DMS 273 (cell line): Measurements from ENCODE around the gene APOA1.
"Not testable (repeated sequence)": the region's sequence is repeated elsewhere in the genome, so short reads cannot be mapped to it uniquely, and the experiment has no call there.

Experiments
- DNase-seq: peaks from one replicate; lab custom pipeline; 2025; ENCODE audit not compliant: unreplicated experiment; lab: John Stamatoyannopoulos, UW

Gene APOA1

GRCh38 chr11:116835042-116835772, 2.2 kb downstream of the APOA1 start:
- no peak for DNase-seq

- not testable (repeated sequence) for DNase-seq
Observed at GRCh38 chr11:116834535-116835041, 2.8 kb downstream of the APOA1 start.

- no peak for DNase-seq
Observed at GRCh38 chr11:116833816-116834534, 3.4 kb downstream of the APOA1 start.

- no peak for DNase-seq
Observed at GRCh38 chr11:116833491-116833815, 4.0 kb downstream of the APOA1 start.

GRCh38 chr11:116832350-116833290, 4.8 kb downstream of the APOA1 start:
- no peak for DNase-seq

- DNase-seq = no peak
Observed at GRCh38 chr11:116831790-116832349, 5.6 kb downstream of the APOA1 start.

- no peak for DNase-seq
Observed at GRCh38 chr11:116830184-116830912, 7.1 kb downstream of the APOA1 start.

- DNase-seq = no peak
Observed at GRCh38 chr11:116829525-116830183, 7.8 kb downstream of the APOA1 start, which contains the start of gene APOC3. Gene APOC3 (plus strand): TSS chr11:116829907. CDS start chr11:116830583, 676 bp downstream.

GRCh38 chr11:116828632-116829524, 8.5 kb downstream of the APOA1 start:
- no peak for DNase-seq

- DNase-seq = no peak
Observed at GRCh38 chr11:116827461-116827860, 10.0 kb downstream of the APOA1 start.

GRCh38 chr11:116826751-116827431, 10.5 kb downstream of the APOA1 start:
- no peak for DNase-seq

- DNase-seq = no peak
Observed at GRCh38 chr11:116825854-116826750, 11.3 kb downstream of the APOA1 start.

- no peak for DNase-seq
Observed at GRCh38 chr11:116825434-116825833, 12.0 kb downstream of the APOA1 start.

- no peak for DNase-seq
Observed at GRCh38 chr11:116823031-116823843, 14.2 kb downstream of the APOA1 start, which contains the start of gene APOA4. Gene APOA4 (minus strand): TSS chr11:116823304. CDS start chr11:116823191, 113 bp downstream.

- DNase-seq = no peak
Observed at GRCh38 chr11:116822575-116822974, 14.8 kb downstream of the APOA1 start.
